ENCODE results near the gene PTPRA. TPM values are rescaled to one million over a fixed set of nuclear protein-coding genes. Genes with fewer than 3 reads are reported as not detected.
A peak's percentile ranks its signal among the peaks of the same experiment; 100 is the strongest.

Gene PTPRA
- total RNA-seq, 1 donor from 2014 or later, result 50.1 TPM

GRCh38 chr20:2837221-2837960 is 35.9 kb upstream of the PTPRA start:
- Histone ChIP-seq H3K4me1 (ENCODE audit: insufficient read depth, low read length) (peaks cover 9% of the 10 kb centered on the region), H3K4me3 (ENCODE audit: insufficient read depth, low read depth, low read length) (no peak overlapping the region), H3K9ac (ENCODE audit: low read length) (no peak overlapping the region), H3K36me3 (ENCODE audit: insufficient read depth, low read length) (peaks cover 2% of the 10 kb centered on the region), H3K9me3 (ENCODE audit: insufficient read depth, low read depth, low read length) (no peaks in the 10 kb centered on the region), H3K4me2 (ENCODE audit: low read length) (no peak overlapping the region), H3K79me2 (ENCODE audit: insufficient read depth, low read length) (peaks cover 15% of the 10 kb centered on the region), H2AFZ (ENCODE audit: low read depth, low read length) (no peak overlapping the region), H4K20me1 (ENCODE audit: insufficient read depth, low read length) (no peaks in the 10 kb centered on the region), H3K27me3 (ENCODE audit: insufficient read depth, low read length) (no peaks in the 10 kb centered on the region), H3K27ac (ENCODE audit: low read depth, low read length) (no peak overlapping the region)
- TF ChIP-seq EZH2 (IDR thresholded peaks at IDR 0.05; ENCODE audit: insufficient read depth, low read length), result no peak
- no peak for TF ChIP-seq CTCF (IDR thresholded peaks at IDR 0.05; ENCODE audit: insufficient read depth, low read depth, low read length)
- Mint-ChIP-seq H3K27me3 (ENCODE audit: low read depth, unreplicated experiment) (no peaks in the 10 kb centered on the region), H3K27ac (ENCODE audit: unreplicated experiment) (no peak overlapping the region), H3K9me3 (ENCODE audit: unreplicated experiment) (no peaks in the 10 kb centered on the region), H3K4me1 (ENCODE audit: low read depth, unreplicated experiment) (peaks cover 3% of the 10 kb centered on the region), H3K36me3 (ENCODE audit: low read depth, unreplicated experiment) (peaks cover 35% of the 10 kb centered on the region), H3K4me3 (ENCODE audit: unreplicated experiment) (peak overlapping the region; percentile 58)
- FAIRE-seq, result no peak
- DNase-seq (ENCODE audit: low read depth), result no peak

GRCh38 chr20:2838170-2838797 is 35.0 kb upstream of the PTPRA start:
- H3K27ac Mint-ChIP-seq (ENCODE audit: unreplicated experiment), result no peak overlapping the region
- H3K27me3 Mint-ChIP-seq (ENCODE audit: low read depth, unreplicated experiment), result no peaks in the 10 kb centered on the region

More at GRCh38 chr20:2838170-2838797, 35.0 kb upstream of the PTPRA start:
- Histone ChIP-seq H3K36me3 (ENCODE audit: insufficient read depth, low read length) (peaks cover 2% of the 10 kb centered on the region), H3K27ac (ENCODE audit: low read depth, low read length) (no peak overlapping the region), H3K27me3 (ENCODE audit: insufficient read depth, low read length) (no peaks in the 10 kb centered on the region), H3K9ac (ENCODE audit: low read length) (no peak overlapping the region), H3K9me3 (ENCODE audit: insufficient read depth, low read depth, low read length) (no peaks in the 10 kb centered on the region), H3K79me2 (ENCODE audit: insufficient read depth, low read length) (peaks cover 15% of the 10 kb centered on the region), H3K4me1 (ENCODE audit: insufficient read depth, low read length) (peaks cover 9% of the 10 kb centered on the region), H4K20me1 (ENCODE audit: insufficient read depth, low read length) (no peaks in the 10 kb centered on the region), H3K4me2 (ENCODE audit: low read length) (no peak overlapping the region), H3K4me3 (ENCODE audit: insufficient read depth, low read depth, low read length) (no peak overlapping the region), H2AFZ (ENCODE audit: low read depth, low read length) (no peak overlapping the region)
- Mint-ChIP-seq H3K4me1 (ENCODE audit: low read depth, unreplicated experiment) (peaks cover 3% of the 10 kb centered on the region), H3K9me3 (ENCODE audit: unreplicated experiment) (no peaks in the 10 kb centered on the region), H3K4me3 (ENCODE audit: unreplicated experiment) (no peak overlapping the region), H3K36me3 (ENCODE audit: low read depth, unreplicated experiment) (peaks cover 35% of the 10 kb centered on the region)
- no peak for DNase-seq (ENCODE audit: low read depth)
- no peak for FAIRE-seq
- TF ChIP-seq CTCF (IDR thresholded peaks at IDR 0.05; ENCODE audit: insufficient read depth, low read depth, low read length), result no peak
- TF ChIP-seq EZH2 (IDR thresholded peaks at IDR 0.05; ENCODE audit: insufficient read depth, low read length), result no peak

Data from astrocyte (in vitro differentiated cells and primary cell).